ENCODE measurements around the gene SMURF1. TPM values are rescaled to one million over a fixed set of nuclear protein-coding genes. Genes with fewer than 3 reads are reported as not detected.

The SMURF1 gene
- total and polyA plus RNA-seq, 2 of the 4 experiments (the other 2 are of a cell fraction): 13.4 to 20.3 TPM

- intact Hi-C loops (cut with micrococcal nuclease) (loop anchor here (5.0 kb wide), 1 partner anchor 34 kb away; no protein-coding TSS in a partner anchor), dilution Hi-C loops (cut with HindIII; ENCODE audit: low sequenced_read_pairs, unreplicated experiment) (no loop called here), in situ Hi-C loops (cut with MboI; ENCODE audit: low sequenced_read_pairs) (no loop called here)
- Histone ChIP-seq H3K9ac (ENCODE audit: low read depth, low read length) (no peak overlapping the region), H3K23ac (ENCODE audit: low read depth, low read length) (0 out of 2 replicates have a peak overlapping the region, but pooled peaks have one; percentile 20), H2AK9ac (replicated peaks; ENCODE audit: low read depth, low read length, poor library complexity) (no peak overlapping the region), H3K79me1 (ENCODE audit: low read depth in 1 of 2, low read length in 2 of 2) (peaks cover 40 to 78% of the 10 kb centered on the region in 2 experiments), H2AK5ac (ENCODE audit: low read depth, low read length) (peak overlapping the region; percentile 83), H3K36me3 (ENCODE audit: control insufficient read depth, insufficient read depth, low read length) (peaks cover 4% of the 10 kb centered on the region), H3K4me3 (ENCODE audit: insufficient read depth, low read depth, low read length) (no peak overlapping the region), H3K18ac (ENCODE audit: low read depth, low read length) (peak overlapping the region; percentile 83), H3K14ac (replicated peaks; ENCODE audit: low read depth, low read length) (0 out of 2 replicates have a peak overlapping the region, but pooled peaks have one; percentile 2), H4K91ac (ENCODE audit: insufficient read depth, low read depth, low read length) (peak overlapping the region; percentile 88), H3K9me1 (ENCODE audit: insufficient read depth, low read length) (peaks cover 15% of the 10 kb centered on the region), H3K4ac (ENCODE audit: low read depth, low read length) (peak overlapping the region; percentile 82), H3K56ac (ENCODE audit: extremely low read depth, insufficient read depth, low read length) (no peak overlapping the region), H2AFZ (replicated peaks; ENCODE audit: low read length, poor library complexity) (no peak overlapping the region), H2BK5ac (ENCODE audit: low read depth, low read length, poor library complexity, severe bottlenecking) (peak overlapping the region; percentile 75), H2BK15ac (ENCODE audit: low read depth, low read length) (peak overlapping the region; percentile 88; the same call in 2 of the 3 replicates), H3K27me3 (ENCODE audit: control insufficient read depth, insufficient read depth, low read length) (no peaks in the 10 kb centered on the region), H2BK120ac (ENCODE audit: low read depth, low read length) (peak overlapping the region; percentile 69), H3K4me1 (ENCODE audit: control insufficient read depth, insufficient read depth, low read length) (peaks cover 25% of the 10 kb centered on the region), H4K8ac (ENCODE audit: low read depth in 2 of 2, low read length in 2 of 2) (peak overlapping the region; percentile 69 to 77), H4K5ac (ENCODE audit: low read depth, low read length) (peak overlapping the region; percentile 64; the same call in 1 of the 2 replicates), H4K20me1 (ENCODE audit: insufficient read depth, low read length) (peaks cover 53% of the 10 kb centered on the region; the same call in 1 of the 2 replicates), H3K4me2 (ENCODE audit: low read depth, low read length) (peak overlapping the region; percentile 74; the same call in 1 of the 2 replicates), H2BK20ac (ENCODE audit: low read depth, low read length) (peak overlapping the region; percentile 67), H3K27ac (ENCODE audit: insufficient read depth, low read length) (peak overlapping the region; percentile 52), H3K9me3 (ENCODE audit: control insufficient read depth, insufficient read depth, low read length) (peaks cover 4% of the 10 kb centered on the region; the same call in 1 of the 2 replicates)
- POLR2A ChIA-PET (ENCODE audit: unreplicated experiment): no interaction called here
- BruUV-seq (replicated peaks): no TSS peak
- no CpG with 5 or more reads among the region's 11 CpGs for WGBS, 2 experiments (ENCODE audit: extremely low coverage in 2 of 2, insufficient read length in 1 of 2)
- CTCF ChIA-PET: no interaction called here
- ATAC-seq (ENCODE audit: low read depth): peak; percentile 58
- DNase-seq: peak; percentile 92
- TF ChIP-seq MAFK (IDR thresholded peaks at IDR 0.05; ENCODE audit: low read depth, low read length) (peak; percentile 30), ELK1 (IDR thresholded peaks at IDR 0.05; ENCODE audit: borderline replicate concordance, low read depth, low read length) (no peak), FOS (IDR thresholded peaks at IDR 0.05; ENCODE audit: low read depth, low read length) (peak; percentile 67), CEBPB (IDR thresholded peaks at IDR 0.05; ENCODE audit: low read depth, low read length) (no peak), POLR2A (IDR thresholded peaks at IDR 0.05; ENCODE audit: low read depth, low read length) (no peak), SMC3 (IDR thresholded peaks at IDR 0.05; ENCODE audit: low read depth, low read length) (no peak), USF2 (IDR thresholded peaks at IDR 0.05; ENCODE audit: low read depth, low read length) (no peak), CTCF (conservative IDR thresholded peaks at IDR 0.05; ENCODE audit: low read depth, low read length) (no peak), RFX5 (IDR thresholded peaks at IDR 0.05; ENCODE audit: low read depth, low read length) (no peak), RAD21 (IDR thresholded peaks at IDR 0.05; ENCODE audit: low read length) (no peak), BHLHE40 (IDR thresholded peaks at IDR 0.05; ENCODE audit: low read depth, low read length) (peak; percentile 39; the same call in 1 of the 2 replicates), CHD1 (IDR thresholded peaks at IDR 0.05; ENCODE audit: low read depth, low read length) (0 out of 2 replicates have a peak, but pooled peaks have one; percentile 51), NFE2L2 (IDR thresholded peaks at IDR 0.05; ENCODE audit: low read depth, low read length) (peak; percentile 66)
Measured at GRCh38 chr7:99102809-99103690, 40.9 kb downstream of the SMURF1 start.
